Kidney glomerular epithelial cell (primary cell): ENCODE data around the gene IL2.

Experiments
- DNase-seq: peaks from one replicate; lab custom pipeline; 2025; lab: John Stamatoyannopoulos, UW

Gene IL2

DNA sequence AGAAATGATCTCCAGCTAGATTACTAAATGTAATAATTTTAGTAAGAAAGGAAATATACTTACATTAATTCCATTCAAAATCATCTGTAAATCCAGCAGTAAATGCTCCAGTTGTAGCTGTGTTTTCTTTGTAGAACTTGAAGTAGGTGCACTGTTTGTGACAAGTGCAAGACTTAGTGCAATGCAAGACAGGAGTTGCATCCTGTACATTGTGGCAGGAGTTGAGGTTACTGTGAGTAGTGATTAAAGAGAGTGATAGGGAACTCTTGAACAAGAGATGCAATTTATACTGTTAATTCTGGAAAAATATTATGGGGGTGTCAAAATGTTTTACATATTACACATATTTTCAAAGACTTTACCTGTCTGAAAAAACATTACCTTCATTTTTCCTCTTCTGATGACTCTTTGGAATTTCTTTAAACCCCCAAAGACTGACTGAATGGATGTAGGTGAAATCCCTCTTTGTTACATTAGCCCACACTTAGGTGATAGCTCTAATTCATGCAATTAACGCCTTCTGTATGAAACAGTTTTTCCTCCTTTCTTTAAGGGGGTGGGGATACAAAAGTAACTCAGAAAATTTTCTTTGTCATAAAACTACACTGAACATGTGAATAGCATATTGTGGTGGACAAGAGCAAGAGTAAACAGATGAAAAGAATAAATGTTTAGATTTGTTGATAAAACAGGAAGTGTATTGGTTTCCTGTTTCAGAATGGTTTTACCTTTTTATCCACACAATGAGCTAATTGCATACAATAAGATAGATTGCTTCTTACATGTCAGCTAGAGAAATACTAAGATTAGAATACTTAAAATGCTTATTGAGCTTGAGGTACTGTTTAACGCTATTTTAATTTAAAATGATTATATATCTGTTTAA is at the start of gene IL2:
IL2 (minus strand) TSS at position 495 of the 886 bp plus-strand sequence; CDS start at position 210, 285 bp downstream.
- DNase-seq = no peak

DNA sequence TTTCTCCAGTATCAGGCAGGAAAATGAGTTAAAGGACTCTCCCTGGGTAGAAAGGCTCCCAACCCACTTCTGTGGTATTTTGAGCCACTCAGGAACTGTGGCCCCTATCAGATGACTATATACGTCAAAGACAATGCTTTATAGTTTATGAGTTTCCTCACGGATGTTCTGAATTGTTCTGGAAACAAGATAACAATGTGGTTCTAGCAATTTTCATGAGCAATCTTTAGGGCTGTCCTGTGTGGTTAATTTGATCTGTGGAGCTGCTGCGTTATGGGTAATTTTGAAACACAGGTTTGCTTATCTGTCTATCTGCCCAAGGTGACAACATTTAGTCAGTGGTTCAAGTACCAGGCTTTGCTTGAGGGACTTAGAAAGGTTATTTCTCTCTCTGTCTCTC is 46.7 kb upstream of the IL2 start:
- DNase-seq = no peak

DNA sequence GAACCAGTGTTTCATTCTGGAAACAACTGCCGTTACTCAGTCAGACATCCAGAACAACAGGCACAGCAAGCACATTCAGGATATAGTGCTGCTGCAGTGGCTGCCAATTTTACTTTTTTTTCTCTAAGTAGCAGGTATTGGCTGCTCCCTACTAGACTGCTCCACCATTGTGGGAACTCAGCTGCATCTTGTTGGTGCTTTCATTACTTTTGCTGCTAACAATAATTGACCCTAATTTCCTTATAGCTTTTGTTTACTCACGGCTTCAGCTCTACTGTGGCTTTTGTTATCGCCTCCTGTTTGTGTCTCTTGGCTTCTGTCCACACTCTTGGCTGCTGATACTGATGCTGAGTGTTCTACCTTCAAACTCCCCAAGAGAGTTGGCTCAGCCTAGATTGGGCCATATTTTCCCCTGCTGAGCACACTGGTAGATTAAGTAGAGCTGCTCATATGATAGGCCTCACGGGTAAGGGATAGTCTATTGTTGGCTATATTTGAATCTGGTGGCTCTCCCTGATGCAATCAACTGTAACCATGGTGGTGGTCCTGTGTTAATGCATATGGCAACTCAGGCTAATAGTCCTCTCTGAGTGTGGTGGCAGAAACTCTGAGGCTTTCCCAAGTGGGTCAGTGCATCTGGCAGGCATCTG is 44.5 kb upstream of the IL2 start:
- no peak for DNase-seq

DNA sequence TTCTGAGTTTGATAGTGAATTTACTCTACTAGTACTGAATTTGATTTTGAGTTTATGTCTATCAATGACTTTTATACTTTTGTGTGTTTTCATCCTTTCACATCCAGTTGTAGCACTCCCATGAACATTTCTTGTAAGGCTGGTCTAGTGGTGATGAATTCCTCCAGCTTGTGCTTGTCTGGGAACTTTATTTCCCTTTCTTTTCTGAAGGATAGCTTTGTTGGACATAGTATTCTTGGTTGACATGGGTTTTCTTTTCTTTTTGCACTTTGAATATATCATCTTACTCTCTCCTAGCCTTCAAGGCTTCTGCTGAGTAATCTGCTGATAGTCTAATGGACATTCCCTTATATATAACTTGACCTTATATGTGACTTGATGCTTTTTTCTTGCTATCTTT is 32.5 kb upstream of the IL2 start:
- no peak for DNase-seq

DNA sequence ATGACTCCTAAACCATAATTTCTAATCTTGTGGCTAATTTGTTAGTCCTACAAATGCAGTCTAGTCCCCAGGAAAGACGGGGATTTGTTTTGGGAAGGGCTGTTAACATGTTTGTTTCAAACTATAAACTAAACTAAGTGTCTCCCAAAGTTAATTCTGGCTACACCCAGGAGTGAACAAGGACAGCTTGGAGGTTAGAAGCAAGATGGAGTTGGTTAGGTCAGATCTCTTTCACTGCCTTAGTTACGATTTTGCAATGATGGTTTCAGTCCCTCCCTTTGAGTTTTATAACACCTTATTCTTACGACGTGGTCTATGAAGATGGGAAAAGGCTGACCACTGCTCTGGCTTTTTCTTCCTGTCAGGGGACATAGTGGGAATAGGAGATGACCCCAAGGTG is 27.0 kb upstream of the IL2 start:
- no peak for DNase-seq

DNA sequence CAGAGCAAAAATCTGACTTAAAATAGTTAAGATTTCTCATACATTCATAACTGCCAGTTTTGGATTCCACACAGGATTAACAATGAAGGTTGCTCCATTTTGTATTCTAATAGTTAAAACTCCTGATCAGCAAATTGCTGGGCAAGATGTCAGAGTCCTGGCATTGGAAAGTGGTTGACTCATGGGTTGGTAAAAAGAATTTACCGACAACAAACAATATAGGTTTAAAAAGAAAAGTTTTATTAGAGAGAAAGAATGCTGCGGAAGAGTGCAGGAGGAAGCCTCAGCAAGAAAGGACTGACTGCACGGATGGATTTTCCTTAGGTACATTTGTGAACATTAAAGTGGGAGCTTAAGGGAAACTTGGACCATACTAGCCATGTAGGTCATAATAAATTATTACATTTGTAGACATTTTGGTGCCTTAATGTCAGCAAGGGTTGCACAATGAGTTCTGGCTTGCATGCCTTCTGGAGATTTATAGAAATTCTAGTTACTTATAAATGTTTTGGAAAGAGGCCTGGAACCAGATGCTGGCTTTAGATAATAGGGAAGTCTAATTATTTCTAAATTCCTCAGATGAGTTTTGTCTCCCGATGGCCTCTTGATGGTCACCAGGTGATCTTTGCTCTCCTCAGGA is 25.4 kb upstream of the IL2 start:
- DNase-seq = no peak

DNA sequence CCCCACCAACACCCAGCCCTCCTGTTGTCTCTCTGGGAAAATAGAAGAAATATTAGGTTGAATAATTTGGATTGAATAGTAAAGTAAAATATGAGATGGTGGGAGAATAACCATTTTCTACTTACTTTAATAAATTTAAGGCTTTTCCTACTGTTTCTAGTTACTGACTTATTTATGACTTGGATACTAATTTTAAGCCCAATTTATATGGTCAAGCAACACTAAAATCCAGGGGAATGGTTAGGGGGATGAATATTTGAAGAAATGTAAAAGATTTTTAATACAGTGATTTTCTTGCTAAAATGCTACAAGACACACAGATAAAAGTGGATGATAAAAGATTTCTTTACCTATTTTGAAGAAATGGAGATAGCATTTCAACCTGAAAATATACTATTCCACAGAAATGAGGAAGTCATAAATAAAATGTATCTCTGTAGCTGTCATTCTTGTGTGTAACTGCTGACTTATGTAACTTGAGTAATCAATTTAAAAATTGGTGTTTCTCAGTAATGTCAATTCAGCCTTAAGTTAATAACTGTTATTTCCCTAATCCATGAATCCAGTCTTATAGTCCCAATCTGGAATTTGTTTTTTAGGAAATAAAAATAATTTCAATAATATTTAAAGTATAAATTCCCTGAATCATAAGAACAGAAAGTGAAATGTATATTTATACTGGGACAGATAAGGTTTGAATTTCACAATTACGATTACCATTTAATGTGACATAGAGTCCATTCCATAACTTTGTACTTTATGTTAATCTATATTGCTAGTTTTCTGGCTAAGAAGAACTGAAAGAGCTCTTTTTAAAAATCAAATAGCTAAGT is 24.3 kb upstream of the IL2 start:
- DNase-seq = no peak

DNA sequence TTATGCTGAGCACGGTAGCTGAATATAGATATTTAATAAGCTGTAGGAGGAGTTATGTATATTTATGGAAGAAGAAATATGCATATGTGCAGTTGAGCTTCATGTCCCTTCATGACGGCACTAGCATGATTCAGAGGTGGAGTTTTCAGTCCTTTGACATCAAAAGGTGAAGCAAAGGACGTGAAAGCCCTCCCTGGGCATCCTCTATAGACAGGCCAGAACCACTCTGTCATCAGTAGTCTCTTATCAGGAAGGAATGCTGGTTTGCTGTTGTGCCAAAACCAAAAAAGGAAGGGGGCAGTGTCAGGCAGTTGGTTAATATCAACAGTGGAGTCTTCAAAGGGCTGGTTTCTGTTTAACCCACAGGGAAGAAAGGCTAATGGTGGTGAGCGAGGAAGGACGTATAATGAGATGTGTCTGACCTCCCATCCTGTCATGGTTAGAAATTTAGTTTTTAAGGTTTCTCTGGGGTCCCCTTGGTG is 23.5 kb upstream of the IL2 start:
- peak; percentile 24 for DNase-seq

DNA sequence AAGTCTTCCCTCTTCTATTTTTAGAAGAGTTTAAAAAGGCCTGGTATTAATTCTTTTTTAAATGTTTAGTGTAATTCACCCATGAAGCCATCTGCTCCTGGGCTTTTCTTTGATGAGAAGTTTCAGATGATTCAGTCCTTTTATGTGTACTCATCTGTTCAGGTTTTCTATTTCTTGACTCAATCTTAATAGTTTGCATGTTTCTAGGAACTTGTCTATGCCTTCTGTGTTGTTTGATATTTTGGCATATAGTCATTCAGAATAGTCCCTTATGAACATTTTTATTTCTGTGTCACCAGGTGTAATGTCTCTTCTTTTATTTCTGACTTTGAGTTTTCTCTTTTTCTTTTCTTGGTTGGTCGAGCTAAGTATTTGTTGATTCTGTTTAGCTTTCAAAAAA is 20.2 kb upstream of the IL2 start:
- DNase-seq = no peak

DNA sequence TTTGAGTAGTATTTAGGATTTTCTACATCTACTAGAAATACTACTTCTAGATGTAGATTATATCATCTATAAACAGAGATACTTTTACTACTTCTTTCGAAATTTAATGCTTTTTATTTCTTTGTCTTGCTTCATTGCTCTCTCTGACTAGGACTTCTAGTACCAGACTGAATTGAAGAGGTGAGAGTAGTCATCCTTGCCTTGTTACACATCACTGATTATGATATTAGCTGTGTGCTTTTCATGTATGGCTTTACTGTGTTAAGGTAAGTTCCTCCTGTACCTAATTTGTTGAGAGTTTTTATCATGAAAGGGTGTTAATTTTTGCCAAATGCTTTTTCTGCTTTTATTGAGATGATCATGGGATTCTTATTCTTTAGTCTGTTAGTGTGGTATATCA is 19.6 kb upstream of the IL2 start:
- peak; percentile 34 for DNase-seq

DNA sequence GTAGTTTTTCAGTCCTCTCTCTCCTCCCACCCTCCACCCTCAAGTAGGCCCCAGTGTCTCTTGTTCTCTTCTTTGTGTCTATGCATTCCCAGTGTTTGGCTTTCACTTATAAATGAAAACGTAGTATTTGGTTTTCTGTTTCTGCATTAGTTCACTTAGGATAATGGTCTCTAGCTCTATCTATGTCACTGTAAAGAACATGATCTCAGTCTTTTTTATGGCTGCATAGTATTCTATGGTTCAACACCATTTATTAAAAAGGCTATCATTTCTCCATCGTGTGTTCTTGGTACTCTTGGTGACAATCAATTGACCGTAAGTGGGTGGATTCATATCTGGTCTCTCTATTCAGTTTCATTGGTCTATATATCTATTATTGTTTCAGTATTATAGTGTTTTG is 18.7 kb upstream of the IL2 start:
- no peak for DNase-seq

DNA sequence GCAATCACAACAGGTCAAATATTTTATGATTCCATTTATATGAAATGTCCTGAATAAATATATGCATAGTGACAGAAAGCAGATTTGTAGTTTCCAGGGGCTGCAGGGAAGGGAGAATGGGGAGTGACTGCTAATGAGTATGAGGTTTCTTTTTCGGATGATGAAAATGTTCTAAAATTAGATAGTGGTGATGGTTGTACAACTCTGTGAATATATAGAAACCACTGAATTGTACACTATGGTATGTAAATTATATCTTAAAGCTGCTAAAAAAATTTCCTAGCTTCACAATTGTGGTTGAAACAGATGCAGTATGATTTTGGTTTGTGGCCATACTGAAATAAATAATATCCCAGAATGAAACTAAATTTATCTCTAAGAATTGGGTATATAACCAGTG is 12.9 kb upstream of the IL2 start:
- no peak for DNase-seq

DNA sequence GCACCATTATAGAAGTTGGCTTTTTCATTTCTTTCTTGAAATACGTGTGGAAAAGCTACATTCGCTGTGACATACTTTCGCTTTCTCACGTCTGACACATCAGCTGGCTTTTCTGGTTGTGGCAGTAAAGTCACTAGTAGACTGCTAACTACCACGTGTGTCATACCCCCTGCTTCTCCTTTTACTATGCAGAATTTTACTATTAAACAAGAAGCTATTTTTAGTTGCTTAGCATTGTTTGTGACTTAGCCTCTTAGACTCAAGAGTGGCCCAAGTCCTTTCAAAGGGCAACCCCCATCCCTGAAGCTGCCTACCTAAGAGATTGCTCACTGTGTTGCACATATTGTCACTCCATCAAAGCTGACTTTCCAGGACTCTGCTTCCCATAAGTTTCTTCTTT is 2.1 kb upstream of the IL2 start:
- no peak for DNase-seq

DNA sequence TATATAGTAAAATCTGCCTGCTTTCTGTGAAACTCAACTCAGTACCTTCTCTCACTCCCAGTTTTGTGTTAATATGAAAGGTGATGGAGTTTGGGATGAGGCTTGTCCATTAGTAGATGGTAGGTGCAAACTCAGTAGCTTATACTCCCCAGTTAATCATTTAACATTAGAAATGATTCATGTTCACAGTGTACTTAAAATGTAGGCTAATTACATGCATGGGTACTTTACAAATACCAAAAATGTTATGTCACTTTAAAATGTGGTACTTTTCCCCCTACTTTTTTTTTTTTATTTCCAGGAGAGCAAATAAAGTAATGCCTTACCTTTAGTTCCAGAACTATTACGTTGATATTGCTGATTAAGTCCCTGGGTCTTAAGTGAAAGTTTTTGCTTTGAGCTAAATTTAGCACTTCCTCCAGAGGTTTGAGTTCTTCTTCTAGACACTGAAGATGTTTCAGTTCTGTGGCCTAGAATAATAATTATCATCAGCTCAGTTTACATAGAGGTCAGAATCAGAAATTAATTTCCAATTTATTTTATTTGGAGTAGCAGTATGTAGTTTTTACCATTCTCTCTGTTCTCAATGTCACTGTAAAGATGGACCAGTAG is 3.0 kb downstream of the IL2 start:
- peak; percentile 75 for DNase-seq

DNA sequence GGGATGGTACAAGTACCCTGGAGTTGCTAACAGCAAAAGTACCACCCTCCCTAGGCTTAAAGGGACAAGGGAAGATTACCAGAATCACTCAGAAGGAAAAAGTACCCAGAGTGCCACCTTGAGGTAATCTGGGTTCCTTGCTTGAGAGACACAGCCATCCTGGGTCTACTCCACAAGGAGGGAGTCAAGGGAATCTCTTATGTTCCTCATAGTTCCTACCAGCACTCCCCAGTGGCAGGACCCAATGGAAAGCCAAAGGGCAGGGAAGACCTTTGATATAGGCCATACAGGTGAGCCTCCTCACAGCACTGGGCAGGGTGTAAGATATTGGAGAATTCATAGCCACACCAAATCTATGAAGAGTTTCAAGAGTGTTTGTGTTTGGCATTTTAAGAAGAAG is 5.7 kb downstream of the IL2 start:
- DNase-seq = no peak

DNA sequence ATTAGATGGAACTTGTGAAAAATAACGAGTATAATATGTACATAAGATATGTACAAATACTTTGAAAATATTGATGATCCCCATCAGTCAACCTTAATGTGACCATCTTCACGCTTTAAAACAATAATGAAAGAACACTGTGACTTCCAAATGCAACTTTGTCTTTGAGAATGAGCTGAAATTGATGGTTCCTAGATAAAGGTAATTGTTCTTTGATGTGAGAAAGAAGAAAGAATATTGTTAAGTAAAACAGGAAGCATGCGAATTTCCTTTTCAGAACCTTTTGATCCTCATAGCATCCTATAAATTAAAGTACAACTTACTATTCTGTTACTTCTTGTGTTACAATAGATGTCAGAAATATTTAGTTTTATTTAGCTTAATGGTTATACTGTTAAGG is 22.2 kb downstream of the IL2 start:
- no peak for DNase-seq

DNA sequence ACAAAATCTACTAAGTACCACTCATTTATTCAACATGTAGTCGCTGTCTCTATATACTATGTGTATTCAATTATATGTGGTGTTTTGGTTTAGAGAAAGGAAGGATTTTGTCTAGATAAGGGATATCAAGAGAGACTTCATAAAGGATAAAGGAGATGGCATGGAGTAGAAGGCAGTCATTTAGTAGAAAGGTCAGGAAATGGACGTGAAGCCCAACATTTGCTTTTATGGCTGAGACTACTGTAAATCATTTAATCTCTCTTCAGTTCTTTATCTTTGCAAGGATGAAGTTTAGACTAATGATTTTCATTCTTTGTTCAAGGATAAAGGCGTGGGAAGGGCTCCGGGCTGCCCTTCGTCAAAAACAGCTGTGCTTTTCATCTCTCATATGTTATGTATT is 25.2 kb downstream of the IL2 start:
- no peak for DNase-seq

DNA sequence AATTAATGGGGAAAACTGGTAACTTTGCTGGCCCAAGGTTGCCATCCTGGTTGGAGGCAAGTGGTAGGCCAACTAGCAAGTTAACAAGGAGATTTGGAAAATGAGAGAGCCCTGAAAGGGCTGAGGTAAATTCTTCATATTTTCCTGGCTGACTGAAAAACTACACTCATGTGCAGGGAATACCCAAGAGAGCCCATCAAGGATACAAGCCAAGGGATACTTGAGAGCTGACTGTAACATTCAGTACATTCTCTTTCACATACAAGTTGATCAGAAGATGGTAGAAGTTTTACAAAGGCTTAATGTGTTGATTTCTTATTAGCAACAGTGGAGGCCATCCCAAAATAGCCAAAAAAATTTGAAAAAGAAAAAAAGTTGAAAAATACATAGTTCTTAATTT is 33.3 kb downstream of the IL2 start:
- DNase-seq = no peak

DNA sequence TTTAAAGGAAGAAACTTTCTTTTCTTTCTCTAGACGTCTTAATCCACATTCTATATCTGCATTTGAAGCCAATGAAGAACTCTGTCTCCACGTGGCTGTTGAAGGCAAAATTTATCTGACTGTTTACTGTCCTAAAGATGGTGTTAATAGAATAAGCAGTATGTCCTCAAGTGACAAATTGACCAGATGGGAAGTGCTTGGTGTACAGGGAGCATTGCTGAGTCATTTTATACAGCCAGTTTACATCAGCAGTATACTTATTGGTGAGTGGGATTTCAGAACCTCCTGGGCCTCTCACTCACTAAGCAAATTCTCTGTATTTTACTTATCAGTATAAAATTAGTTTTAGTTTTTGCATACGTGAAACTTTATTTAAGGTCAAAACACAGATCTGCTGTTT is 44.0 kb downstream of the IL2 start:
- DNase-seq = no peak

DNA sequence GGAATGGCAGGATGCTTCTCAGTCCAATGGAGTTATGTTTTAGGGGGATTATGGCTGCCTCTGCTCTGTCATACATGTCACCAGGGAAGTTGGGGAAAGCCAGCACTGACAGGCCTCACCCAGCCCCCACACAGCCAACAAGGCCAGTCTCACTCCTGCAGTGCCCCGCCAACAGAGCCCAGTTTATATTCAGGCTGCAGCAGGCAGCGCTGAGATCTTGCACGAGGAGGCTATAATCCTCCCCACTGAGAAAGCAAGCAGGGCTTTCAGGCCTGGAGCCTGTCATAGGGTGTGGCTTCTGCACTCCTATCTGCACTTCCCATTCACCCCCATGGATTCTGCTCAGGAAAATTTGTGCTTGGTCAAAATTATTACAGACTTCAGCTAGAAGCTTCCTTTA is 52.7 kb downstream of the IL2 start:
- no peak for DNase-seq
